GM12865 (cell line): ENCODE results near the gene IDI2.
A peak's percentile ranks its signal among the peaks of the same experiment; 100 is the strongest.

ENCODE experiments used
- DNase-seq: peaks from one replicate; pipeline ENCODE4 v3.0.0; 2010; ENCODE audit warnings: low read depth
- H3K4me3 ChIP-seq: 2 replicates; pipeline ENCODE4 v1.5.1; 2011; ENCODE audit warnings: mild to moderate bottlenecking, low read depth, low read length, control low read depth
- TF ChIP-seq, protein P1 (sequence below): IDR thresholded peaks from 2 replicates; pipeline ENCODE4 v1.5.1; 2011; ENCODE audit warnings: low read length, control low read depth, low read depth, inconsistent platforms; ENCODE audit not compliant: insufficient read depth; ENCODE audit errors: missing control alignments

The IDI2 gene

DNA sequence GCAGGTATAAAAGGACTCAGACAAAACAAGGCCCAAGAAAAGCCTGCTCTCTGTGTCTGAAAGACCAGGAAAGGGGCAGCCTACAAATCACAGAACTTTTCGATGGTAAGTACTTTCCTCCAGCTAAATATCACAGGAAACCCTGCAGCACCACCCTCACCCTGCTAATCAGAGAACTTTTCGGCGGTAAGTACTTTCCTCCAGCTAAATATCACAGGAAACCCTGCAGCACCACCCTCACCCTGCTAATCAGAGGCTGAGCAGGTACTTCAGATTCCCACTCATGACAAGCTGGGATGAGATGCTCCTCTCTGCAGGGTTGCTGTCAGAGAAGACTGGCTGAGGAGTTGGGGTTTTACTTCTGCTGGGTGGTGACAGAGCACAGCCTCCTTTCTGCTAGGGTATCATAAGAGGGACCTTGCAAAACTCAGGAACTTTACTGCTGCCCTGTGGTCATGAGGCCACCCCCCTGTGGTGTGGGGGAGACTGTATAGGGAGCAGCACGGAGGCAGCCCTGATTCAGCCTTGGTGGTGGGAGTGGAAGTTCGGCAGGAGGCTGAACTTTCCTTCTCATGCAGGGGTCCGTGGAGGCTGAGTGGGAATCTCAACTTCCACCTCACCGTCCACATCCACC, 37.7 kb upstream of the IDI2 start:
- H3K4me3 ChIP-seq: no peak overlapping the region
- TF ChIP-seq, protein P1, sequence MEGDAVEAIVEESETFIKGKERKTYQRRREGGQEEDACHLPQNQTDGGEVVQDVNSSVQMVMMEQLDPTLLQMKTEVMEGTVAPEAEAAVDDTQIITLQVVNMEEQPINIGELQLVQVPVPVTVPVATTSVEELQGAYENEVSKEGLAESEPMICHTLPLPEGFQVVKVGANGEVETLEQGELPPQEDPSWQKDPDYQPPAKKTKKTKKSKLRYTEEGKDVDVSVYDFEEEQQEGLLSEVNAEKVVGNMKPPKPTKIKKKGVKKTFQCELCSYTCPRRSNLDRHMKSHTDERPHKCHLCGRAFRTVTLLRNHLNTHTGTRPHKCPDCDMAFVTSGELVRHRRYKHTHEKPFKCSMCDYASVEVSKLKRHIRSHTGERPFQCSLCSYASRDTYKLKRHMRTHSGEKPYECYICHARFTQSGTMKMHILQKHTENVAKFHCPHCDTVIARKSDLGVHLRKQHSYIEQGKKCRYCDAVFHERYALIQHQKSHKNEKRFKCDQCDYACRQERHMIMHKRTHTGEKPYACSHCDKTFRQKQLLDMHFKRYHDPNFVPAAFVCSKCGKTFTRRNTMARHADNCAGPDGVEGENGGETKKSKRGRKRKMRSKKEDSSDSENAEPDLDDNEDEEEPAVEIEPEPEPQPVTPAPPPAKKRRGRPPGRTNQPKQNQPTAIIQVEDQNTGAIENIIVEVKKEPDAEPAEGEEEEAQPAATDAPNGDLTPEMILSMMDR: no peak
- DNase-seq: no peak

DNA sequence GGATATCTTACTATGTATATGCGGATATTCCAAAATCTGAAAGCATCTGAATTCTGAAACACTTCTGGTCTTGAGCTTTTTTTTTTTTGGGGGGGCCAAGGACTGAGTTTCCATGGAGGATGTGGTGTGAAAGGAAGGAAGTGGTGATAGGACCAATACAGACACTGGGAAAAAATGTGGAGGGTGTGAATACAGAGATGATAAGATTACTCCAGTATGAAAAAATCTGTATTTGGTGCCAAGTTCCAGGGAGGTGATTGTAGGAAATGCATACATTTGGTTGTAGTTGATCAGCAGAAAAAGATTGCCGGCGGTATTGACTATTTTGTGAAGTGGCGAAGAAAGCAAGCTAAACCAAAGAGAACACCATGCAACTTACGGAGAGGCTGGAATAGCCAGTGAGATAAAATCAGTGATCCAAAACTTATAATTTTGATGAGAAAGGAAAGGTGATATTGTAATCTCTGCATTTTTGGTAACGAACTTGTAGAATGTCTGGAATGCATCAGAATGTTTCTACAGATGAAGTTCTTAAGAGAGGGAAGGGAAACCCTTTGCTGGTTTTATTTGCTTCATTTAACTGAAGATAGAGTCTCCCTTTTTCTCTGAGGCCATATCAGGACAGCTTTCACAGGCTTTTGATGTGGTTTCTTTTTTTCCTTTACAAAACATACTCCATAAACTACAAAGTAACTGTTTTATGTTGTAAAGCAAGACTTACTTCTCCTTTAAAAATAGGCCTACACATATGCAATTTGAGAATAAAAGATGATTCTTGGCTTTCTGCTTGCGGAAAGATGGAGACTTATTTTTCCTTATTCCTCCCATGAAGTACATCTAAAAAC, 36.5 kb upstream of the IDI2 start:
- DNase-seq: no peak
- TF ChIP-seq, protein P1: no peak
- no peak overlapping the region for H3K4me3 ChIP-seq

DNA sequence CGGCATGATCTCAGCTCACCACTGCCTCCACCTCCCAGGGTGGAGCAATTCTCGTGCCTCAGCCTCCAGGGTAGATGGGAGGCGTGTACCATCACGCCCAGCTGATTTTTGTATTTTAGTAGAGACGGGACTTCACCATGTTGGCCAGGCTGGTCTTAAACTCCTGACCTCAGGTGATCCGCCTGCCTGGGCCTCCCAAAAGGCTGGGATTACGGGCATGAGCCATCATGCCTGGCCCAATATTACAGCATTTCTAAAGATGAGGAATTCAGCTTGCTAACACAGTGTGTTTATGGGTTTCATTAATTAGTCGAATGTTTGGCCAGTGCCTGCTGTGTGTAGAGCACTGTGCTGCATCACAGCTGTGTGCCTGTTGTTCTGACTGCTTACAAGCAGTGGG, 34.2 kb upstream of the IDI2 start:
- H3K4me3 ChIP-seq: no peak overlapping the region
- no peak for DNase-seq
- TF ChIP-seq, protein P1: no peak

DNA sequence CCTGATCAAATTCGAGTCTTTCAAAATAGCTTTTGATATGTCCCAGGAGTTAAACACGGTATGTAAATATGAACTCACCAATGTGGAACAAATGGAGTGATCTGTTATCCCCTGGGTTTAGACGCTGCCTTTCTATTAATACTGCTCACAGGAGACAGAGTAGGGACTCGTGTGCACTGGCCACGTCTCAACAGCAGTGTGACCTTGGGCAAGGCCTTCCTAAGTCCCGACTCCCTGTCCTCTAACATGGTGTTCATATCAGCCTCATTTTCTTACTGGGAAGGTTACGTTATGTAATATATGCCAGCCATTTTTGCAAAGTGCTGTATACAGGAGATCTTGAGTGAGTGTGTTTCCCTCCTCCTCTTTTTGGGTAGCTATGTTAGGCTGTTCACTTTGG, 32.4 kb upstream of the IDI2 start:
- TF ChIP-seq, protein P1: no peak
- DNase-seq: no peak
- H3K4me3 ChIP-seq: peak overlapping the region; percentile 65

DNA sequence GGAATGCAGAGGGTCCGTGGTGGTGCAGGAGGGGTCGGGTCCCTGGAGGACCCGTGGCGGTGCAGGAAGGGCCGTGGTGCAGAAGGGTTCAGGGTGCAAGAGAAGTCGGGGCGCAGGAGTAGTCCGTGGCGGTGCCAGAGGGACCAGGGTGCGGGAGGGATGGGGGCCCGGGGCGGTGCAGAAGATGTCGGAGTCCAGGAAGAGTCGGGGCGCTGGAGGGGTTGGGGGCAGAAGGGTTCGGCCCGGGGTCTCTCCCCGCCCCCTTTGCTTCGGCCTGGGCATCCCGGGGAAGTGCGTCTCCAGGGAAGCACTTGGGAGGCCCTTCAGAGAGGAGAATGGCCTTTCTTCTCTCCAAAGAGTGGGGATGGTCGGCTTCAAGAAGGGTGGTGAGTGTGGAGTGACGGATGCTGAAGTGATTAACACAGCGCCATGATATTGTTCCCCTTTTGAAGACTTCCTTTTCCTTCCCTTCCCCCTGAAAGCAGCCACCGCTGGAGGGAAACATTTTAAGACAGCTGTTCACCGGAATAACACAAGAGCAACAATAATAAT, 31.5 kb upstream of the IDI2 start:
- peak; percentile 29 for DNase-seq
- H3K4me3 ChIP-seq: peak overlapping the region; percentile 65
- TF ChIP-seq, protein P1: no peak

DNA sequence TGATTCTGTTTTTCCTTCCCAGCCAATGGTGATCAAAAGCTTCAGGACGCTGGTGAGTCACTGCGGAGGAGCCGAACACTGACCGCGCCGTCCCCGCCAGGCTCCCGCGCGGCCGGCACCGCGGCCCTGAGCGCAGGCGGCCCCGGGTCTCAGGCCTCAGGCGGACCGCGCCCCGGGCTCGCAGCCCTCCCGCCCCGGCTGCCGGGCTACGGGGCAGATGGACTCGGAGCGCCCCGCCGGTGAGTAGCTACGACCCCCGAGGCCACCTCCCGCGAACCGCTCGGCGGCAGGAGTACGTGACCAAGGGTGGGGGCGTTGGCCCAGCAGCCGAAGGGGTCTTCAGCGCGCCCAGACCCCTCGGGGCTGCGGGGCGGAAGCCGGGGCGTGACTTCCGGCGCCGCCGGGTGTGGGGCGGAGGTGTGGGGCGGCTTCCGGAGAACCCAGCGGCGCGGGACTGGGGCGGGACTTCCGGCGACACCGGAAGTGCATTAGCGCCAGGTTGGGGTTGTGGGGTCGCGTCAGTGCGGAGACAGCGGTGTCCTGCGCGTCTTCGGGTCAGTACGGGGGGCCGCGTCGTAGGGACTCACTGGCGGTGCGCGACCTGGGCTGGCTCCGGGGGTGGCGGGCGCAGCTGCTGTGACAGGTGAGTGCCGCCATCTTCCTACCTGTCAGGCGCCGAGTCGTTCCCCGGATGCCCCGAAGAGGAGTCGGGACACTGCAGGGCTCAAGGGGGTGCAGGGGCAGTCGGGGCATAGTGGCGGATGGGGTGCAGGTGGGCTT, 30.9 kb upstream of the IDI2 start, which contains the start of gene WDR37:
Gene WDR37, plus strand, starts transcription at position 60 of the 780 bp plus-strand sequence. CDS start 15,771 bp downstream, outside the sequence.
- peak; percentile 90 for DNase-seq
- TF ChIP-seq, protein P1: no peak
- peak within 1 kb of the TSS; percentile 65 for H3K4me3 ChIP-seq
